CD4-positive, alpha-beta T cell (primary cell): ENCODE measurements around the gene MFSD2A. TPM values are rescaled to one million over a fixed set of nuclear protein-coding genes. Genes with fewer than 3 reads are reported as not detected.

Source experiments
- ATAC-seq: fragments of 200-7000 bp; cut with Tn5 transposase; one replicate; pipeline ENCODE4 v1.10.0; 2022; ENCODE audit warnings: mild to moderate bottlenecking; ENCODE audit not compliant: poor library complexity
- CTCF ChIA-PET: fragments of 350-600 bp; sonication (Branson Sonifier 250); formaldehyde crosslinking; loops from one replicate; lab custom pipeline; 2021; ENCODE audit warnings: antibody characterized with exemption, inconsistent platforms; lab: Charles Lee
- POLR2A ChIA-PET: fragments of 350-600 bp; sonication (Branson Sonifier 250); formaldehyde crosslinking; loops from one replicate; lab custom pipeline; 2021; ENCODE audit warnings: antibody characterized with exemption, inconsistent platforms; lab: Charles Lee
- DNase-seq, 14 experiments: peaks; one replicate each; pipeline ENCODE4 v3.0.0-alpha.2; 2013 to 2020; ENCODE audit warnings: mixed read lengths in 2 of 14
- H3K27ac ChIP-seq, 2 donors: one replicate each; pipeline versions ENCODE4 v1.5.1 to v1.7.0; 2013; ENCODE audit warnings: low read length in 2 of 2, low read depth in 1 of 2, mild to moderate bottlenecking in 1 of 2
- H3K27me3 ChIP-seq, 2 experiments: 1 replicate in 1 of 2; 2 replicates in 1 of 2; pipeline versions ENCODE4 v1.6.1 to v1.7.0; 2013; ENCODE audit warnings: low read length in 2 of 2, control low read depth in 1 of 2, mild to moderate bottlenecking in 1 of 2, moderate library complexity in 1 of 2; ENCODE audit not compliant: insufficient read depth in 2 of 2, control insufficient read depth in 1 of 2
- H3K36me3 ChIP-seq: one replicate; pipeline ENCODE4 v1.6.1; 2013; ENCODE audit warnings: low read length, control low read depth; ENCODE audit not compliant: insufficient read depth
- H3K4me1 ChIP-seq: one replicate; pipeline ENCODE4 v1.6.1; 2013; ENCODE audit warnings: low read length, control low read depth; ENCODE audit not compliant: insufficient read depth
- H3K4me3 ChIP-seq: one replicate; pipeline ENCODE4 v1.5.1; 2013; ENCODE audit warnings: mild to moderate bottlenecking, low read length, moderate library complexity
- H3K9me3 ChIP-seq, 2 experiments: 1 replicate in 1 of 2; 2 replicates in 1 of 2; pipeline versions ENCODE4 v1.6.1 to v1.7.0; 2013; ENCODE audit warnings: low read length in 2 of 2, mild to moderate bottlenecking in 2 of 2, control low read depth in 1 of 2, moderate library complexity in 1 of 2; ENCODE audit not compliant: control insufficient read depth in 1 of 2, insufficient read depth in 1 of 2
- H3K27ac Mint-ChIP-seq: one replicate; pipeline ENCODE4 v1.8.0; 2020; ENCODE audit warnings: mixed read lengths
- H3K27me3 Mint-ChIP-seq: one replicate; pipeline ENCODE4 v1.8.0; 2021; ENCODE audit warnings: mixed read lengths
- H3K36me3 Mint-ChIP-seq: one replicate; pipeline ENCODE4 v1.8.0; 2021; ENCODE audit warnings: low read depth, mixed read lengths
- H3K4me1 Mint-ChIP-seq: one replicate; pipeline ENCODE4 v1.8.0; 2021; ENCODE audit warnings: low read depth, mixed read lengths
- H3K4me3 Mint-ChIP-seq: one replicate; pipeline ENCODE4 v1.8.0; 2020; ENCODE audit warnings: mild to moderate bottlenecking, mixed read lengths
- H3K9me3 Mint-ChIP-seq: one replicate; pipeline ENCODE4 v1.8.0; 2020; ENCODE audit warnings: mixed read lengths
- CTCF ChIP-seq: fragments of 200-600 bp; IDR thresholded peaks from one replicate; pipeline ENCODE4 v1.8.0; 2022; ENCODE audit warnings: antibody characterized with exemption, mild to moderate bottlenecking
- intact Hi-C, 2 experiments: fragments of 100-400 bp; cut with DNase I in 1 of 2; cut with micrococcal nuclease in 1 of 2; formaldehyde crosslinking; loops; one replicate each; pipeline versions ENCODE4 v1.15.1 to v1.9.0; 2023 to 2025; cut with DNase I, micrococcal nuclease
- total RNA-seq, 174 experiments: library from RNA in 2 of 174; stranded (reverse) in 2 of 174; gene quantifications; one replicate each; pipeline ENCODE4 v1.2.3 and lab custom pipeline; 2021 to 2026

The MFSD2A gene
- total RNA-seq, 2 experiments from 2014 or later, result 2.5 to 2.7 TPM

GRCh38 chr1:39940253-39940652 lies 14.7 kb upstream of the MFSD2A start:
- Mint-ChIP-seq H3K4me3 (no peak overlapping the region), H3K4me1 (no peaks in the 10 kb centered on the region), H3K9me3 (no peaks in the 10 kb centered on the region), H3K27ac (no peak overlapping the region), H3K27me3 (peaks cover 4% of the 10 kb centered on the region), H3K36me3 (no peaks in the 10 kb centered on the region)
- Histone ChIP-seq H3K27me3 (peaks cover 0 to 3% of the 10 kb centered on the region in 2 experiments), H3K36me3 (no peaks in the 10 kb centered on the region), H3K4me1 (no peaks in the 10 kb centered on the region), H3K4me3 (no peak overlapping the region), H3K27ac (no peak overlapping the region), H3K9me3 (no peaks in the 10 kb centered on the region)
- DNase-seq (peak in 2 of 14 experiments; percentile 5 to 24), ATAC-seq (no peak)
- intact Hi-C loops, result no loop called here
- TF ChIP-seq CTCF, result no peak
- CTCF ChIA-PET, result no interaction called here
- POLR2A ChIA-PET, result no interaction called here

GRCh38 chr1:39940980-39941871 lies 13.7 kb upstream of the MFSD2A start:
- ChIA-PET CTCF (no interaction called here), POLR2A (no interaction called here)
- DNase-seq, result no peak
- Mint-ChIP-seq H3K27ac (no peak overlapping the region), H3K27me3 (peaks cover 8% of the 10 kb centered on the region), H3K4me3 (no peak overlapping the region), H3K4me1 (no peaks in the 10 kb centered on the region), H3K36me3 (no peaks in the 10 kb centered on the region), H3K9me3 (no peaks in the 10 kb centered on the region)
- intact Hi-C loops, result no loop called here
- Histone ChIP-seq H3K27ac (no peak overlapping the region), H3K4me1 (no peaks in the 10 kb centered on the region), H3K4me3 (no peak overlapping the region), H3K9me3 (no peaks in the 10 kb centered on the region), H3K27me3 (peaks cover 0 to 3% of the 10 kb centered on the region in 2 experiments), H3K36me3 (no peaks in the 10 kb centered on the region)
- no peak for ATAC-seq
- no peak for TF ChIP-seq CTCF

- H3K4me1 ChIP-seq, result no peaks in the 10 kb centered on the region
- TF ChIP-seq CTCF, result no peak
- Mint-ChIP-seq H3K27me3 (peaks cover 8% of the 10 kb centered on the region), H3K27ac (no peak overlapping the region), H3K4me3 (no peak overlapping the region), H3K9me3 (no peaks in the 10 kb centered on the region), H3K36me3 (no peaks in the 10 kb centered on the region), H3K4me1 (no peaks in the 10 kb centered on the region)
- H3K36me3 ChIP-seq, result no peaks in the 10 kb centered on the region
- no peaks in the 10 kb centered on the region for H3K9me3 ChIP-seq
- H3K27ac ChIP-seq, result no peak overlapping the region
- ChIA-PET CTCF (no interaction called here), POLR2A (no interaction called here)
- H3K4me3 ChIP-seq, result no peak overlapping the region
- intact Hi-C loops, result no loop called here
- ATAC-seq, result no peak
- H3K27me3 ChIP-seq, result peaks cover 0 to 3% of the 10 kb centered on the region in 2 experiments
- no peak for DNase-seq
These were observed 11.3 kb upstream of the MFSD2A start for GRCh38 chr1:39943471-39944290.
